OCI-LY7 (cell line): ENCODE data around the gene OR2A14. TPM values are rescaled to one million over a fixed set of nuclear protein-coding genes. Genes with fewer than 3 reads are reported as not detected.

Experiments
- BruUV-seq: library from RNA; stranded (reverse); fragments of 400-500 nt; replicated peaks from 2 replicates; lab custom pipeline; 2021; lab: Mats Ljungman, UMichigan
- CTCF ChIA-PET: fragments of 300-600 bp; sonication (Branson Sonifier 250); formaldehyde crosslinking; loops from one replicate; lab custom pipeline; 2022; ENCODE audit warnings: antibody characterized with exemption; ENCODE audit not compliant: unreplicated experiment; lab: Charles Lee
- POLR2A ChIA-PET: fragments of 300-600 bp; sonication (Branson Sonifier 250); formaldehyde crosslinking; loops from one replicate; lab custom pipeline; 2022; ENCODE audit warnings: antibody characterized with exemption; lab: Charles Lee
- DNase-seq: peaks from one replicate; pipeline ENCODE4 v3.0.0-alpha.2; 2015; ENCODE audit warnings: low spot score
- H2AFZ ChIP-seq: fragments of 200-600 bp; sonication (generic), shearing (Covaris generic); 2 replicates; pipeline ENCODE4 v1.6.1; 2014; ENCODE audit warnings: mild to moderate bottlenecking, antibody characterized with exemption, low read length, moderate library complexity
- H3K27ac ChIP-seq: fragments of 200-600 bp; sonication (generic); 2 replicates; pipeline ENCODE4 v1.5.1; 2014; ENCODE audit warnings: mixed run types, low read depth, mild to moderate bottlenecking, moderate library complexity, low read length, inconsistent platforms; ENCODE audit not compliant: poor library complexity, severe bottlenecking
- H3K36me3 ChIP-seq: fragments of 200-600 bp; sonication (generic); 2 replicates; pipeline ENCODE4 v1.6.1; 2014; ENCODE audit warnings: mild to moderate bottlenecking, antibody characterized with exemption, low read length, moderate library complexity, mixed read lengths; ENCODE audit not compliant: insufficient read depth
- H3K4me1 ChIP-seq: fragments of 200-600 bp; sonication (generic); 2 replicates; pipeline ENCODE4 v1.5.1; 2014; ENCODE audit warnings: mild to moderate bottlenecking, low read length; ENCODE audit not compliant: insufficient read depth, poor library complexity, severe bottlenecking
- H3K4me2 ChIP-seq: fragments of 200-600 bp; sonication (generic); 2 replicates; pipeline ENCODE4 v1.6.1; 2014; ENCODE audit warnings: mild to moderate bottlenecking, low read length
- H3K4me3 ChIP-seq: fragments of 200-600 bp; sonication (generic); 2 replicates; pipeline ENCODE4 v1.5.1; 2014; ENCODE audit warnings: mild to moderate bottlenecking, low read depth, low read length; ENCODE audit not compliant: poor library complexity, severe bottlenecking
- H3K79me2 ChIP-seq: fragments of 200-600 bp; sonication (generic); 2 replicates; pipeline ENCODE4 v1.6.1; 2016; ENCODE audit warnings: low read depth, mild to moderate bottlenecking, low read length, moderate library complexity, mixed read lengths; ENCODE audit not compliant: insufficient read depth
- H3K9me2 ChIP-seq: fragments of 200-600 bp; sonication (generic); 2 replicates; pipeline ENCODE4 v1.6.1; 2016; ENCODE audit warnings: mild to moderate bottlenecking, low read length, mixed read lengths; ENCODE audit not compliant: insufficient read depth
- H3K9me3 ChIP-seq: fragments of 200-600 bp; sonication (generic); 2 replicates; pipeline ENCODE4 v1.6.1; 2014; ENCODE audit warnings: mild to moderate bottlenecking, mixed run types, low read length, mixed read lengths
- H4K20me1 ChIP-seq: fragments of 200-600 bp; sonication (generic); 2 replicates; pipeline ENCODE4 v1.6.1; 2014; ENCODE audit warnings: mild to moderate bottlenecking, antibody characterized with exemption, low read length, moderate library complexity, mixed read lengths; ENCODE audit not compliant: insufficient read depth
- EZH2phosphoT487 ChIP-seq: fragments of 200-600 bp; sonication (generic); IDR thresholded peaks from 2 replicates; pipeline ENCODE4 v1.6.1; 2018; ENCODE audit warnings: low read depth, borderline replicate concordance, mild to moderate bottlenecking, mixed run types, antibody characterized with exemption, low read length, moderate library complexity, mixed read lengths
- intact Hi-C: fragments of 100-400 bp; cut with micrococcal nuclease; formaldehyde crosslinking; loops from one replicate; pipeline ENCODE4 v1.10.0; 2022; ENCODE audit not compliant: unreplicated experiment
- total RNA-seq, 2 experiments: library from RNA; depleted of rRNA in 1 of 2; stranded (reverse); fragments of >200 nt in 1 of 2; shearing (Covaris generic) in 1 of 2; gene quantifications; 2 replicates each; pipeline ENCODE4 v1.2.3, GENCODE V29; 2014 to 2022
- TF ChIP-seq, protein P1 (sequence below): fragments of 200-600 bp; sonication (generic); conservative IDR thresholded peaks from 2 replicates; pipeline ENCODE4 v1.5.1; 2014; ENCODE audit warnings: mild to moderate bottlenecking, antibody characterized with exemption, low read length, moderate library complexity, mixed read lengths

OR2A14 gene
- total RNA-seq, 2 experiments from 2014 or later = not detected

DNA sequence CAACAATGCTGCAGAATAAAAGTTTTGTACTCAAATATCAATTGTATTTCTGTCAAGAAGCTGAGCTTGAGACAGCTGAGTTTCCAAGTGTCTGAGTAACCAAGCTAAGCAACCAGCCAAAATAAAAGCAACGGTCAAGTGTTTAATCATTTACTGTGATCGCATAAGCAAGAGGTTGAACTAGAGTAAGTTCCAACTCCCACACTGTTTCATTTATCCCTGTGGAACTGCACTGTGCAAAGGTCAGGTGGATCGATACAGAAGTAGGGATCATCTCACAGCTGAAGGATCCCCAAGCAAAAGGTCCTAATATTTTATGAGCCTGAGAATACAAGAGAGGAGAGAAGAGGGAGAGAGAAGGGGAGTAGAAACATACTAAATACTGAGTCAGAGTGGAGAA is 21.4 kb downstream of the OR2A14 start:
- BruUV-seq = no TSS peak
- CTCF ChIA-PET = no interaction called here
- POLR2A ChIA-PET = interaction anchor here (0.8 kb wide), 1 partner anchor 15 kb away, joined by 4 read pairs; no protein-coding TSS in a partner anchor

DNA sequence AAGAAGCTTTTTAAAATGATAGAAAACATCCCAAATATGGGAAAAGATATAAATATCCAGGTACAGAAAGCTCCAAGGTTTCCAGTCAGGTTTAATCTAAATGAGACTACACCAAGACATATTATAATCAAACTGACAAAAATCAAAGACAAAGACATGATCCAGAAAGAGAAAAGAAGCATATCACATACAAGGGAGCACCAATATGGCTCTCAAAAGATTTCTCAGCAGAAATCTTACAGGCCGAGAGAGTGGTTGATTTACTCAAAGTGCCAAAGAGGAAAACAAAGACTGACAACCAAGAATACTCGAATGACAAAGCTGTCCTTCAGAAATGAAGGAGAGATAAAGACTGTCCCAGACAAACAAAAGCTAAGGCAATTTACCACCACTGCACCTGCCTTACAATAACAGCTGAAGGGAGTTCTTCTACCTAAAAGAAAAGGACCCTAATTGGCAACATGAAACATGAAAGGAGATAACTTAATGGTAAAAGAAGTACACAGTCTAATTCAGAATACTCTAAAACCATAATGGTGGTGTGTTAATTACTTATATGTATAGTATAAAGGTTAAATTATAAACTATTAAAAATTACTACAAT is 25.4 kb downstream of the OR2A14 start:
- no peak for DNase-seq
- H3K4me1 ChIP-seq = no peaks in the 10 kb centered on the region
- no peaks in the 10 kb centered on the region for H3K9me3 ChIP-seq
- intact Hi-C loops = no loop called here
- H3K27ac ChIP-seq = no peak overlapping the region
- no TSS peak for BruUV-seq
- H3K79me2 ChIP-seq = no peaks in the 10 kb centered on the region
- POLR2A ChIA-PET = interaction anchor here (0.6 kb wide), 1 partner anchor 32 kb away, joined by 4 read pairs; no protein-coding TSS in a partner anchor
- no peaks in the 10 kb centered on the region for H3K36me3 ChIP-seq
- H2AFZ ChIP-seq = no peak overlapping the region
- CTCF ChIA-PET = no interaction called here
- no peaks in the 10 kb centered on the region for H3K9me2 ChIP-seq
- H3K4me3 ChIP-seq = no peak overlapping the region
- TF ChIP-seq, protein P1, sequence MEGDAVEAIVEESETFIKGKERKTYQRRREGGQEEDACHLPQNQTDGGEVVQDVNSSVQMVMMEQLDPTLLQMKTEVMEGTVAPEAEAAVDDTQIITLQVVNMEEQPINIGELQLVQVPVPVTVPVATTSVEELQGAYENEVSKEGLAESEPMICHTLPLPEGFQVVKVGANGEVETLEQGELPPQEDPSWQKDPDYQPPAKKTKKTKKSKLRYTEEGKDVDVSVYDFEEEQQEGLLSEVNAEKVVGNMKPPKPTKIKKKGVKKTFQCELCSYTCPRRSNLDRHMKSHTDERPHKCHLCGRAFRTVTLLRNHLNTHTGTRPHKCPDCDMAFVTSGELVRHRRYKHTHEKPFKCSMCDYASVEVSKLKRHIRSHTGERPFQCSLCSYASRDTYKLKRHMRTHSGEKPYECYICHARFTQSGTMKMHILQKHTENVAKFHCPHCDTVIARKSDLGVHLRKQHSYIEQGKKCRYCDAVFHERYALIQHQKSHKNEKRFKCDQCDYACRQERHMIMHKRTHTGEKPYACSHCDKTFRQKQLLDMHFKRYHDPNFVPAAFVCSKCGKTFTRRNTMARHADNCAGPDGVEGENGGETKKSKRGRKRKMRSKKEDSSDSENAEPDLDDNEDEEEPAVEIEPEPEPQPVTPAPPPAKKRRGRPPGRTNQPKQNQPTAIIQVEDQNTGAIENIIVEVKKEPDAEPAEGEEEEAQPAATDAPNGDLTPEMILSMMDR = no peak
- TF ChIP-seq EZH2phosphoT487 = no peak
- no peak overlapping the region for H3K4me2 ChIP-seq
- H4K20me1 ChIP-seq = no peaks in the 10 kb centered on the region

More for the DNA sequence above, 21.4 kb downstream of the OR2A14 start:
- H3K9me3 ChIP-seq = no peaks in the 10 kb centered on the region
- intact Hi-C loops = no loop called here
- no peak overlapping the region for H3K4me3 ChIP-seq
- no peaks in the 10 kb centered on the region for H3K36me3 ChIP-seq
- no peaks in the 10 kb centered on the region for H3K4me1 ChIP-seq
- no peaks in the 10 kb centered on the region for H4K20me1 ChIP-seq
- DNase-seq = no peak
- no peaks in the 10 kb centered on the region for H3K9me2 ChIP-seq
- TF ChIP-seq EZH2phosphoT487 = no peak
- TF ChIP-seq, protein P1 = no peak
- H3K4me2 ChIP-seq = no peak overlapping the region
- H3K79me2 ChIP-seq = no peaks in the 10 kb centered on the region
- H2AFZ ChIP-seq = no peak overlapping the region
- no peak overlapping the region for H3K27ac ChIP-seq

DNA sequence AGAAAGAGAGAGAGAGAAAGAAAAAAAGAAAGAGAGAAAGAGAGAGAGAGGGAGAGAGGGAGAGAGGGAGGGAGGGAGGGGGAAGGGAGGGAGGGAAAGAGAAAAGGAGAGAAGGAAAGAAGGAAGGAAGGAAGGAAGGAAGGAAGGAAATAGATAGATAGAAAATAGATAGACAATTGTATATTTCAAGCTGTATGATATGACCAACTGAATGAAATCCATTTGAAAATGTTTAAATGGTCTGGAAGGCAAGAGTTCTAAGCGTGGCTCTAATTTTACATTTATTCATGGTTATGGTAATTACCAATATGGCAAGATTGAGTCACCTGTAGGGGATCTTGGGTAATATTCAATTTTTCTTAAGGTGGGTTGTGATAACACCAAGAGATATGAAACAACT is 35.9 kb downstream of the OR2A14 start:
- Histone ChIP-seq H2AFZ (no peak overlapping the region), H3K9me2 (no peaks in the 10 kb centered on the region), H3K9me3 (no peaks in the 10 kb centered on the region), H3K79me2 (no peaks in the 10 kb centered on the region), H3K4me3 (no peak overlapping the region), H3K36me3 (no peaks in the 10 kb centered on the region), H3K27ac (no peak overlapping the region), H3K4me1 (no peaks in the 10 kb centered on the region), H4K20me1 (no peaks in the 10 kb centered on the region), H3K4me2 (no peak overlapping the region)
- DNase-seq = no peak
- no TSS peak for BruUV-seq
- CTCF ChIA-PET = no interaction called here
- TF ChIP-seq EZH2phosphoT487 = no peak
- TF ChIP-seq, protein P1 = no peak
- intact Hi-C loops = no loop called here
- POLR2A ChIA-PET = no interaction called here
